Breast epithelium (tissue), 4 donors: ENCODE results near the gene MPP1. TPM values are rescaled to one million over a fixed set of nuclear protein-coding genes. Genes with fewer than 3 reads are reported as not detected.

Source experiments
- DNase-seq, 2 donors: peaks; one replicate each; pipeline ENCODE4 v3.0.0-alpha.2; 2019; ENCODE audit warnings: low spot score in 2 of 2
- H3K27ac ChIP-seq, 2 donors: fragments of 200-600 bp; sonication (generic) in 1 of 2; one replicate each; pipeline ENCODE4 v1.5.1; 2016 to 2019; ENCODE audit warnings: mild to moderate bottlenecking in 1 of 2
- H3K27me3 ChIP-seq, 2 donors: fragments of 200-600 bp; sonication (generic) in 1 of 2; one replicate each; pipeline versions ENCODE4 v1.5.1 to v1.6.0; 2017 to 2019; ENCODE audit warnings: control low read depth in 1 of 2, mild to moderate bottlenecking in 1 of 2
- H3K36me3 ChIP-seq: fragments of 200-600 bp; one replicate; pipeline ENCODE4 v1.5.1; 2019
- H3K4me1 ChIP-seq, 2 donors: fragments of 200-600 bp; sonication (generic); one replicate each; pipeline ENCODE4 v1.5.1; 2016 to 2019; ENCODE audit warnings: control low read depth in 1 of 2
- H3K4me3 ChIP-seq, 3 donors: fragments of 200-600 bp; sonication (generic); 1 replicate in 2 of 3; 2 replicates in 1 of 3; pipeline ENCODE4 v1.5.1; 2016 to 2019; ENCODE audit warnings: mild to moderate bottlenecking in 3 of 3, moderate library complexity in 2 of 3
- H3K9me3 ChIP-seq, 2 donors: fragments of 200-600 bp; sonication (generic) in 1 of 2; one replicate each; pipeline ENCODE4 v1.5.1; 2016 to 2019; ENCODE audit warnings: control low read depth in 1 of 2
- CTCF ChIP-seq, 3 donors: fragments of 450-650 bp; IDR thresholded peaks; one replicate each; pipeline ENCODE4 v1.5.1; 2016 to 2017; ENCODE audit warnings: antibody characterized with exemption in 3 of 3, mild to moderate bottlenecking in 3 of 3, moderate library complexity in 3 of 3
- POLR2A ChIP-seq: fragments of 450-650 bp; IDR thresholded peaks from one replicate; pipeline ENCODE4 v1.6.1; 2016; ENCODE audit warnings: antibody characterized with exemption, mild to moderate bottlenecking, moderate library complexity
- POLR2AphosphoS5 ChIP-seq, 3 donors: sonication (generic); formaldehyde crosslinking; IDR thresholded peaks; one replicate each; pipeline ENCODE4 v1.6.1; 2017; ENCODE audit warnings: antibody characterized with exemption in 3 of 3
- intact Hi-C: fragments of 100-400 bp; cut with DNase I; formaldehyde crosslinking; loops from one replicate; pipeline ENCODE4 v1.15.1; 2023; ENCODE audit warnings: low total_unique reads
- total RNA-seq, 3 donors: library from RNA; depleted of rRNA; stranded (reverse); fragments of >200 nt; gene quantifications; one replicate each; pipeline ENCODE4 v1.1.0, GENCODE V29; 2016

The MPP1 gene
- total RNA-seq, 3 donors from 2014 or later, result 19.3 to 55.4 (median 24.3) TPM

- Histone ChIP-seq H3K4me1 (no peaks in the 10 kb centered on the region), H3K4me3 (no peak overlapping the region), H3K27ac (no peak overlapping the region), H3K36me3 (no peaks in the 10 kb centered on the region), H3K9me3 (no peaks in the 10 kb centered on the region), H3K27me3 (peaks cover 0 to 27% of the 10 kb centered on the region in 2 donors)
- intact Hi-C loops, result no loop called here
- no peak for TF ChIP-seq CTCF (IDR thresholded peaks at IDR 0.05)
- no peak for TF ChIP-seq POLR2AphosphoS5 (IDR thresholded peaks at IDR 0.05)
- TF ChIP-seq POLR2A, result no peak
- DNase-seq, result no peak
Measured at GRCh38 chrX:154815274-154815818, 10.1 kb upstream of the MPP1 start.

GRCh38 chrX:154813801-154814200, 8.5 kb upstream of the MPP1 start:
- no peaks in the 10 kb centered on the region for H3K4me1 ChIP-seq
- no peak for DNase-seq
- no peak overlapping the region for H3K4me3 ChIP-seq
- TF ChIP-seq POLR2AphosphoS5 (IDR thresholded peaks at IDR 0.05), result no peak
- TF ChIP-seq CTCF (IDR thresholded peaks at IDR 0.05), result no peak
- TF ChIP-seq POLR2A, result no peak
- no peak overlapping the region for H3K27ac ChIP-seq
- H3K36me3 ChIP-seq, result no peaks in the 10 kb centered on the region
- no peaks in the 10 kb centered on the region for H3K9me3 ChIP-seq
- intact Hi-C loops, result no loop called here
- peaks cover 0 to 23% of the 10 kb centered on the region in 2 donors for H3K27me3 ChIP-seq

GRCh38 chrX:154812341-154813101, 7.2 kb upstream of the MPP1 start:
- H3K4me3 ChIP-seq, result no peak overlapping the region
- no peak overlapping the region for H3K27ac ChIP-seq
- no peaks in the 10 kb centered on the region for H3K4me1 ChIP-seq
- peaks cover 0 to 23% of the 10 kb centered on the region in 2 donors for H3K27me3 ChIP-seq
- no peaks in the 10 kb centered on the region for H3K36me3 ChIP-seq
- DNase-seq, result no peak
- TF ChIP-seq POLR2A (no peak), CTCF (IDR thresholded peaks at IDR 0.05) (no peak), POLR2AphosphoS5 (IDR thresholded peaks at IDR 0.05) (no peak)
- intact Hi-C loops, result no loop called here
- H3K9me3 ChIP-seq, result no peaks in the 10 kb centered on the region

GRCh38 chrX:154809939-154810665, 4.8 kb upstream of the MPP1 start:
- Histone ChIP-seq H3K27me3 (peaks cover 0 to 23% of the 10 kb centered on the region in 2 donors), H3K4me3 (no peak overlapping the region), H3K27ac (no peak overlapping the region), H3K36me3 (no peaks in the 10 kb centered on the region), H3K9me3 (no peaks in the 10 kb centered on the region), H3K4me1 (no peaks in the 10 kb centered on the region)
- intact Hi-C loops, result no loop called here
- no peak for TF ChIP-seq POLR2A
- TF ChIP-seq POLR2AphosphoS5 (IDR thresholded peaks at IDR 0.05), result no peak
- TF ChIP-seq CTCF (IDR thresholded peaks at IDR 0.05), result no peak
- DNase-seq, result no peak
